B cell (primary cell): ENCODE measurements around the gene SLC66A1. TPM values are rescaled to one million over a fixed set of nuclear protein-coding genes. Genes with fewer than 3 reads are reported as not detected.

Source experiments
- ATAC-seq: fragments of 200-7000 bp; cut with Tn5 transposase; one replicate; pipeline ENCODE4 v1.10.0; 2021; ENCODE audit warnings: low read depth, mild to moderate bottlenecking, moderate number of reproducible peaks, moderate library complexity
- CTCF ChIA-PET: fragments of 350-600 bp; sonication (Branson Sonifier 250); formaldehyde crosslinking; loops from one replicate; lab custom pipeline; 2021; ENCODE audit warnings: antibody characterized with exemption, inconsistent platforms; lab: Charles Lee
- POLR2A ChIA-PET: fragments of 350-600 bp; sonication (Branson Sonifier 250); formaldehyde crosslinking; loops from one replicate; lab custom pipeline; 2021; ENCODE audit warnings: antibody characterized with exemption; lab: Charles Lee
- DNase-seq: peaks from one replicate; pipeline ENCODE4 v3.0.0; 2013
- H2AFZ ChIP-seq: 2 replicates; pipeline ENCODE4 v1.6.1; 2012; ENCODE audit warnings: mild to moderate bottlenecking, low read depth, low read length; ENCODE audit not compliant: insufficient read depth, poor library complexity, severe bottlenecking
- H3K27ac ChIP-seq, 2 donors: 1 replicate in 1 of 2; 2 replicates in 1 of 2; pipeline ENCODE4 v1.5.1; 2012 to 2013; ENCODE audit warnings: low read length in 2 of 2, mild to moderate bottlenecking in 2 of 2, moderate library complexity in 1 of 2
- H3K27me3 ChIP-seq, 4 experiments: fragments of 200-600 bp in 1 of 4; sonication (generic) in 1 of 4; replicated peaks in 1 of 4; 1 replicate in 2 of 4; 2 replicates in 2 of 4; pipeline versions ENCODE4 v1.6.1 to v1.7.0; 2013 to 2016; ENCODE audit warnings: low read length in 3 of 4, mild to moderate bottlenecking in 2 of 4, mixed read lengths in 1 of 4, moderate library complexity in 1 of 4; ENCODE audit not compliant: insufficient read depth in 4 of 4, control insufficient read depth in 3 of 4; ENCODE audit errors: control extremely low read depth in 1 of 4
- H3K36me3 ChIP-seq, 2 experiments: replicated peaks in 1 of 2; 1 replicate in 1 of 2; 2 replicates in 1 of 2; pipeline versions ENCODE4 v1.6.1 to v1.7.1; 2013; ENCODE audit warnings: low read length in 1 of 2; ENCODE audit not compliant: insufficient read depth in 2 of 2, control insufficient read depth in 1 of 2; ENCODE audit errors: control extremely low read depth in 1 of 2, extremely low read depth in 1 of 2
- H3K4me1 ChIP-seq, 2 donors: fragments of 200-600 bp in 1 of 2; sonication (generic) in 1 of 2; 1 replicate in 1 of 2; 2 replicates in 1 of 2; pipeline versions ENCODE4 v1.5.1 to v1.6.1; 2013 to 2017; ENCODE audit warnings: low read length in 2 of 2; ENCODE audit not compliant: control insufficient read depth in 2 of 2, insufficient read depth in 2 of 2
- H3K4me2 ChIP-seq: replicated peaks from 2 replicates; pipeline ENCODE3; 2012; ENCODE audit warnings: mild to moderate bottlenecking, low read depth, low read length; ENCODE audit not compliant: poor library complexity, severe bottlenecking
- H3K4me3 ChIP-seq, 5 experiments: fragments of 200-600 bp in 1 of 5; sonication (generic) in 1 of 5; 1 replicate in 3 of 5; 2 replicates in 2 of 5; pipeline versions ENCODE4 v1.5.1 to v1.7.0; 2011 to 2016; ENCODE audit warnings: low read length in 4 of 5, mild to moderate bottlenecking in 4 of 5, low read depth in 2 of 5, control low read depth in 1 of 5, moderate library complexity in 1 of 5; ENCODE audit not compliant: insufficient read depth in 1 of 5; ENCODE audit errors: control extremely low read depth in 1 of 5, extremely low read depth in 1 of 5
- H3K79me2 ChIP-seq: fragments of 200-600 bp; sonication (generic); one replicate; pipeline ENCODE4 v1.6.0; 2016; ENCODE audit warnings: low read length; ENCODE audit not compliant: control insufficient read depth, insufficient read depth
- H3K9ac ChIP-seq: fragments of 200-600 bp; sonication (generic); 2 replicates; pipeline ENCODE4 v1.6.1; 2017; ENCODE audit warnings: mild to moderate bottlenecking, low read length, moderate library complexity
- H3K9me3 ChIP-seq, 3 donors: one replicate each; pipeline versions ENCODE4 v1.6.1 to v1.7.1; 2013; ENCODE audit warnings: low read length in 2 of 3; ENCODE audit not compliant: control insufficient read depth in 2 of 3, insufficient read depth in 1 of 3; ENCODE audit errors: control extremely low read depth in 1 of 3
- H4K20me1 ChIP-seq: 2 replicates; pipeline ENCODE4 v1.6.0; 2012; ENCODE audit warnings: mild to moderate bottlenecking, low read length; ENCODE audit not compliant: insufficient read depth, control insufficient read depth, poor library complexity, severe bottlenecking
- H3K27ac Mint-ChIP-seq: one replicate; pipeline ENCODE4 v1.8.0; 2021; ENCODE audit warnings: mixed read lengths
- H3K27me3 Mint-ChIP-seq: one replicate; pipeline ENCODE4 v1.8.0; 2021; ENCODE audit warnings: mixed read lengths
- H3K4me1 Mint-ChIP-seq: one replicate; pipeline ENCODE4 v1.8.0; 2021; ENCODE audit warnings: mixed read lengths
- H3K4me3 Mint-ChIP-seq: one replicate; pipeline ENCODE4 v1.8.0; 2021; ENCODE audit warnings: mixed read lengths
- H3K9me3 Mint-ChIP-seq: one replicate; pipeline ENCODE4 v1.8.0; 2022; ENCODE audit warnings: mixed read lengths; ENCODE audit not compliant: insufficient read depth
- EZH2 ChIP-seq: IDR thresholded peaks from 2 replicates; pipeline ENCODE4 v1.6.1; 2012; ENCODE audit warnings: borderline replicate concordance, low read depth, mild to moderate bottlenecking, moderate library complexity, low read length; ENCODE audit not compliant: insufficient read depth, poor library complexity, severe bottlenecking
- WGBS: methylation state at CpG from one replicate; pipeline ENCODE4 v1.1.5; 2013; ENCODE audit warnings: missing lambda C conversion rate; ENCODE audit not compliant: insufficient coverage; 5-methylcytosine and 5-hydroxymethylcytosine counted together
- intact Hi-C: fragments of 100-400 bp; cut with micrococcal nuclease; formaldehyde crosslinking; loops from one replicate; pipeline ENCODE4 v1.10.0; 2022
- polyA plus RNA-seq: library from polyadenylated mRNA; depleted of rRNA; stranded (reverse); fragments of >200 nt; gene quantifications from 2 replicates; pipeline ENCODE4 v1.2.3, GENCODE V29; 2012
- total RNA-seq, 2 donors: library from RNA; stranded (reverse); fragments of 120-200 nt in 1 of 2; gene quantifications; 1 replicate in 1 of 2; 2 replicates in 1 of 2; pipeline versions ENCODE4 v1.2.3 to v1.2.4, GENCODE V29; 2013 to 2022
- TF ChIP-seq, protein P1 (sequence below): fragments of 200-600 bp; IDR thresholded peaks from one replicate; pipeline ENCODE4 v1.8.0; 2022; ENCODE audit warnings: antibody characterized with exemption, mild to moderate bottlenecking

SLC66A1 gene
- total and polyA plus RNA-seq, 2 donors (not counting 1 experiment from before 2014, with no cell fraction given), result 24.4 to 26.8 TPM

DNA sequence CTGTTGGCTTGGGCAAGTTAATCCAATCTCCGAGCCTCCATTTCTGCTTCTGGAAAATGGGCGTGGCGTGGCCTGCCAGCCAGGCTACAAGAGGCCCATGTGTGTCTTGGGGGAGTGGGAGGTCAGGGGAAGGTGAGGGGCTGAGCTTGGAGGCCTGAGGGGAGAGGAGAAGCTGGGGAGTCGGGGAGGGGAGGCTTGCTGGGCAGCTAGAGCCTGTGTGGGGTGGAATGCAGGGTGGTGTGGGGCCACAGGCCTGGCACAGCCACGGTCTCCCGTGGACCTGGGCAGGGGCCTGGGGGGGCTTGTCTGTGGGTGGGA is 14.6 kb downstream of the SLC66A1 start:
- Histone ChIP-seq H3K9ac (no peak overlapping the region), H2AFZ (no peak overlapping the region), H3K4me2 (no peak overlapping the region), H3K27ac (no peak overlapping the region), H3K4me3 (no peak overlapping the region), H3K9me3 (no peaks in the 10 kb centered on the region), H3K27me3 (no peaks in the 10 kb centered on the region), H3K4me1 (no peaks in the 10 kb centered on the region), H3K36me3 (peaks cover 0 to 51% of the 10 kb centered on the region in 2 experiments), H4K20me1 (peaks cover 7% of the 10 kb centered on the region), H3K79me2 (peaks cover 32% of the 10 kb centered on the region)
- H3K4me1 Mint-ChIP-seq, result no peaks in the 10 kb centered on the region
- DNase-seq (no peak), ATAC-seq (no peak)
- no peaks in the 10 kb centered on the region for H3K27me3 Mint-ChIP-seq
- intact Hi-C loops, result no loop called here
- no peak overlapping the region for H3K4me3 Mint-ChIP-seq
- no peaks in the 10 kb centered on the region for H3K9me3 Mint-ChIP-seq
- H3K27ac Mint-ChIP-seq, result no peak overlapping the region
- POLR2A ChIA-PET, result no interaction called here
- CTCF ChIA-PET, result no interaction called here
- TF ChIP-seq EZH2, result no peak
- TF ChIP-seq, protein P1, sequence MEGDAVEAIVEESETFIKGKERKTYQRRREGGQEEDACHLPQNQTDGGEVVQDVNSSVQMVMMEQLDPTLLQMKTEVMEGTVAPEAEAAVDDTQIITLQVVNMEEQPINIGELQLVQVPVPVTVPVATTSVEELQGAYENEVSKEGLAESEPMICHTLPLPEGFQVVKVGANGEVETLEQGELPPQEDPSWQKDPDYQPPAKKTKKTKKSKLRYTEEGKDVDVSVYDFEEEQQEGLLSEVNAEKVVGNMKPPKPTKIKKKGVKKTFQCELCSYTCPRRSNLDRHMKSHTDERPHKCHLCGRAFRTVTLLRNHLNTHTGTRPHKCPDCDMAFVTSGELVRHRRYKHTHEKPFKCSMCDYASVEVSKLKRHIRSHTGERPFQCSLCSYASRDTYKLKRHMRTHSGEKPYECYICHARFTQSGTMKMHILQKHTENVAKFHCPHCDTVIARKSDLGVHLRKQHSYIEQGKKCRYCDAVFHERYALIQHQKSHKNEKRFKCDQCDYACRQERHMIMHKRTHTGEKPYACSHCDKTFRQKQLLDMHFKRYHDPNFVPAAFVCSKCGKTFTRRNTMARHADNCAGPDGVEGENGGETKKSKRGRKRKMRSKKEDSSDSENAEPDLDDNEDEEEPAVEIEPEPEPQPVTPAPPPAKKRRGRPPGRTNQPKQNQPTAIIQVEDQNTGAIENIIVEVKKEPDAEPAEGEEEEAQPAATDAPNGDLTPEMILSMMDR, result no peak
- WGBS, result 99% methylated on average over 6 of the region's 6 CpGs

DNA sequence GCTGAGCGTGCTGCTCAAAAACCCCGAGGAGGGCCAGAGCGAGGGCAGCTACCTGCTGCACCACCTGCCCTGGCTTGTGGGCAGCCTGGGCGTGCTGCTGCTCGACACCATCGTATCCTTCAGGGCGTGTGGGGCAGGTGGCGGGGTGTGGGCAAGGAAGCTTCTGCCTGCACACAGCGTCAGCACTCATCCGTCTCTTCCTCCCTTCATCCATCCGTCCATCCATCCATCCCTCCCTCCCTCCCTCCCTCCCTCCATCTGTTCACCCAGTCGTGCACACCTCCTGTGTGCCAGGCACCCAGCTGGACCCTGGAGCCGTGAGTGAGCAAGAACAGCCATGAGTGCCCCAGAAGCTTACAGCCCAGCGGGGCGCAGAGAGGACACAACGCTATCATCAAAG is 15.2 kb downstream of the SLC66A1 start:
- no peak overlapping the region for H3K4me2 ChIP-seq
- 91% methylated on average over 7 of the region's 16 CpGs for WGBS
- H3K4me3 ChIP-seq, result no peak overlapping the region
- H3K9me3 ChIP-seq, result no peaks in the 10 kb centered on the region
- no peak overlapping the region for H2AFZ ChIP-seq
- no peaks in the 10 kb centered on the region for H3K27me3 Mint-ChIP-seq
- intact Hi-C loops, result no loop called here
- H3K27ac ChIP-seq, result no peak overlapping the region
- no peaks in the 10 kb centered on the region for H3K27me3 ChIP-seq
- TF ChIP-seq, protein P1, result no peak
- no peak for TF ChIP-seq EZH2
- peaks cover 0 to 45% of the 10 kb centered on the region in 2 experiments for H3K36me3 ChIP-seq
- no peak overlapping the region for H3K9ac ChIP-seq
- DNase-seq, result no peak
- H3K4me3 Mint-ChIP-seq, result no peak overlapping the region
- H3K79me2 ChIP-seq, result peaks cover 26% of the 10 kb centered on the region
- ChIA-PET CTCF (no interaction called here), POLR2A (no interaction called here)
- no peaks in the 10 kb centered on the region for H3K4me1 Mint-ChIP-seq
- no peaks in the 10 kb centered on the region for H3K4me1 ChIP-seq
- H3K9me3 Mint-ChIP-seq, result no peaks in the 10 kb centered on the region
- peaks cover 1% of the 10 kb centered on the region for H4K20me1 ChIP-seq
- ATAC-seq, result no peak
- no peak overlapping the region for H3K27ac Mint-ChIP-seq
